ENCODE data around the gene CCNDBP1. TPM values are rescaled to one million over a fixed set of nuclear protein-coding genes. Genes with fewer than 3 reads are reported as not detected.
"Not testable (repeated sequence)": the region's sequence is repeated elsewhere in the genome, so short reads cannot be mapped to it uniquely, and the experiment has no call there.

The CCNDBP1 gene
- polyA plus RNA-seq, 1 donor: 49.2 TPM

DNA sequence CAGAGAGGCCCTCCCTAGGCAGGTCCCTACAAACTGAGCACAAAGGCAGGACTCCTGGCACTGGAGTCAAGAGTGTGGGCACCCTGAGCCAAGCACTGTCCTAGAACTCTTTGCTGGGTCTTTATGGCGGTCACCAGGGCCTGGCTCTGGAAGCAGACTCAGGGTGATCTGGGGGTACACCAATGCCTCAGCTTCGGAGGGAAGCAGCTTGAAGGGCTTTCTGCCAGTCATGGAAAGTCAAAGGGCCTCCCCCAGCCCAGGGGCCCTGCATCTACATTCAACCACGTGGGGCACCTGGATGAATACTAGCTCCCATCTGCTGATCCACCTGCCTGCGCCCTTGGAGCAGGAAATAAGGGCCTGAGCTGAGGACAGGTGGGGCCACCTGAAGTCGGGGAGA, 28.3 kb downstream of the CCNDBP1 start:
- DNase-seq: no peak

DNA sequence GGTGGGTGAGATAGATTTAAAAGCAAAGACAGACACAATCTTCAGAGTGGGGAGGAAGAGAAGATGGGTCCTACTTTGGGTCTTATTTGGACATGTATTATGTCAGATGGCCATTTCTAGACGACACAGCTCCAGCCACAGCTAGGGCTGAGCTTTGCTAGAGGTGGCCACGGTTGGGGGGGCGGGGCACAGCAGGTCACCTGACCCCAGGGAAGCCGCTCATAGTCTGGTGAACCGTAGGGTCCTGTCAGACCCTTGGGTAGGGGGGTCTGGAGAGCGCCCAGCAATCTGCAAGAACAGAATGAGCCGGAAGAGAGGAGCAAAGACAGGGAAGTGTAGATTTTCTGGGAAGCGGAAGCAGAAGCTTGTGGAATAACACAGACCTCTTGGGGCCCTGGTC, 29.0 kb downstream of the CCNDBP1 start:
- no peak for DNase-seq

- DNase-seq: no peak
Measured at GRCh38 chr15:43214592-43215295, 29.5 kb downstream of the CCNDBP1 start.

DNA sequence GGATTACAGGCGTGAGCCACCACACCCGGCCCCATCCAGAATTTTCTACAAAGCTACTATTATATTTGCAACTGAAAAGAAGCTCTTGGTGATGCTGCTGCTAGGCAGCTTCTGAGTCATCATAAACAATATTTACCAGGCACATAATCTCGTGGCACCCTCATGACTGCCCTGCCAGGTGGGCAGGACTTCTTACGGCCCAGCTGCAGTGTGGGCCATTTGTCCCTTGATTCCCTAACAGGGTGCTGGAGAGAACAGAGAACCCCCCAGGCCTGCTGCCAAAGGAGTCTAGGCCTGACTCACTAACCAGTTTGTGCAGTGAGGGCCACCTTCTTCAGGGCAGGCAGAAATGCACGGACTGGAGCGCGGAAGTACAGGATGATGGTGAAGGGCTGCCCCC, 30.8 kb downstream of the CCNDBP1 start:
- no peak for DNase-seq

- DNase-seq: peak; percentile 14
Measured at GRCh38 chr15:43218908-43219706, 33.9 kb downstream of the CCNDBP1 start.

GRCh38 chr15:43219929-43220928, 35.0 kb downstream of the CCNDBP1 start:
- DNase-seq: no peak

DNA sequence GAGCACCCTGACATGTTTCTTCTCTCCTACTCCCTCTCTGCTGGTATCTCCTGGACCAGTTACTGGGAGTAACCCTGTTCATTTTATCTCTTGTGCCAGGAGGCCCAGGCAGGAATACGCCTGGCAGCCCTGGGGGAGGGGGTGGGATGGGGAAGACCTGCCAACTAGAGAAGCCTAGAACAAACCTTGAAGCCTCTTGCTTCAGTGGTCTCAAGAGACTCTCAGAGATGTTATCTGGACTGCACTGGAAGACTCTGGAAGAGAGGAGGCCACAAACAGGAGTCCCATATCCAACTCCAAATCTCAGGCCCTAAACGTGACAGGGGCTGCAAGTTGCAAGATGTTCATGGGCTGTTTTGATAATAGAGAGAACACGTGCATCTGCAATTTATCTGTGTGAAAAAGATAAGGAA, 35.8 kb downstream of the CCNDBP1 start, which contains the start of gene EPB42:
Gene EPB42 (minus strand): TSS at position 28 of the 413 bp plus-strand sequence. CDS start 193 bp downstream, outside the sequence.
- no peak for DNase-seq

DNA sequence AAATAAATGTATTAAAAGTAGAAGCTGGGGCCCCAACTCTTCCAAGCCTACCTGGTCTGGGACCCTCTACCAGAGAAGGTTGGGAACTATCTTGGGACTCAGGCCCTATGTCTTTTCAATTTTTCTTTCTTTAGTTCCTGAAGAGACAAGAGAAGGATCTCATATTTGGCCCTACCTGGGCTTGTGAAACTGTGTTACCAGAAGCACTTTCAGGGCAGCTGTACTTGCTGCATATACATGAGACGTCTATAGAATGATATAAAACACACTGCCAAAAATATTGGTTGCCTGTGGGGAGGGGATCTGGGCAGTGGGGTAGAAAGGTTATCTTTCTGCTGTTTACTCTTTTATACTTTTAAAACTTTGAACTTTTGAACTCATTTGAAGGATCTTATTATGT, 36.2 kb downstream of the CCNDBP1 start:
- no peak for DNase-seq

GRCh38 chr15:43225201-43225949, 40.2 kb downstream of the CCNDBP1 start:
- peak; percentile 62 for DNase-seq

DNA sequence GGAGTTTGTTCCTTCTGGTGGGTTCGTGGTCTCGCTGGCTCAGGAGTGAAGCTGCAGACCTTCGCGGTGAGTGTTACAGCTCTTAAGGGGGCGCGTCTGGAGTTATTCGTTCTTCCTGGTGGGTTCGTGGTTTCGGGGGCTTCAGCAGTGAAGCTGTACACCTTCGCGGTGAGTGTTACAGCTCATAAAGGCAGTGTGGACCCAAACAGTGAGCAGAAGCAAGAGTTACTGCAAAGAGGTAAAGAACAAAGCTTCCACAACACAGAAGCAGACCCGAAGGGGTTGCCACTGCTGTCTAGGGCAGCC, 40.7 kb downstream of the CCNDBP1 start:
- DNase-seq: not testable (repeated sequence)

DNA sequence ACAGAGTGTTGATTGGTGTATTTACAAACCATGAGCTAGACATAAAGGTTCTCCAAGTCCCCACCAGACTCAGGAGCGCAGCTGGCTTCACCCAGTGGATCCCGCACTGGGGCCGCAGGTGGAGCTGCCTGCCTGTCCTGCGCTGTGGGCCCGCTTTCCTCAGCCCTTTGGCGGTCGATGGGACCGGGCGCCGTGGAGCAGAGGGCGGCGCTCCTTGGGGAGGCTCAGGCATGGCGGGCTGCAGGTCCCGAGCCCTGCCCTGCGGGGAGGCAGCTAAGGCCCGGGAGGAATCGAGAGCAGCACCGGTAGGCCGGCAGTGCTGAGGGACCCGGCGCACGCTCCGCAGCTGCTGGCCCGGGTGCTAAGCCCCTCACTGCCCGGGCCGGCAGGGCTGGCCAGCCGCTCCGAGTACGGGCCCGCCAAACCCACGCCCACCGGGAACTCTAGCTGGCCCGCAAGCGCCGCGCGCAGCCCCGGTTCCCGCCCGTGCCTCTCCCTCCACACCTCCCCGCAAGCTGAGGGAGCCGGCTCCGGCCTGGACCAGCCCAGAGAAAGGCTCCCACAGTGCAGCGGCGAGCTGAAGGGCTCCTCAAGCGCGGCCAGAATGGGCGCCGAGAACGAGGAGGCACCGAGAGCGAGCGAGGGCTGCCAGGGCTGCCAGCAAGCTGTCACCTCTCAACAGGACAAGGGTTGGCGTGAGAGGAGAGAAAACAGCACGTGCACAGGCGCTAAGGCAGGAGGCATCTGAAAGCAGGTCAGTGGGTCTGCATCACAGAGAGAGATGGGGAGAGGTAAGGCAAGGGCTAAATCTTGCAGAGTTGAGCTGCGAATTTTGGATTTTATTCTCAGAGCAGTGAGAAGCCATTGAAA, 41.5 kb downstream of the CCNDBP1 start:
- DNase-seq: no peak

- DNase-seq: no peak
Measured at GRCh38 chr15:43229977-43230376, 44.8 kb downstream of the CCNDBP1 start.

GRCh38 chr15:43230640-43231115, 45.5 kb downstream of the CCNDBP1 start:
- DNase-seq: no peak

DNA sequence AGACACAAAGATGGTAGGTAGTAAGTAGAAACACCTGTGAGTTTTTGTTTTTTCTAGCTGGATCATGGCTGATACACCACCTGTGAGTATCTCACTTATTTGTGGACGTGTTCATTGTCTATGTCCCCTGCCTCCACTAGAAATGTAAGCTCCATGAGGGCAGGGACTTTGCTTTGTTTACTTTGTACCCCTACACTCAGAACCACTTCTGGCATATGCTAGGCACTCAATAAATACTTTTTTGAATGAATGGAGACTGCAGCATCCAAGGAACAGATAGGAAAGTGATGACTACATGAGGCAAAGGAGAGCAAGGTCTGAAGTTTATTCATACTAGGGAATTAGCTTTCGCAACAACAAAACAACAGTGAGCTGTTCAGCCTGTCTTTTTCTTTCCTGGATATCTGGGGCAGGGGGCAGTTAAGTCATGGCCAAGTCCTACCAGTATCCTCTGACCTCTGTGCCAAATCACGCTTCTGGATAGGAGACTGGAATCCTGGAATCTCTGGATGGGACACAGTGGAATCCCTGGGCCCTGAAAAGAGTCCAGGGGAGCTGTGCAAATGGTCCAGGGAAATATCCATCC, 47.2 kb downstream of the CCNDBP1 start:
- DNase-seq: no peak

GRCh38 chr15:43235536-43235935, 50.3 kb downstream of the CCNDBP1 start:
- DNase-seq: no peak

- no peak for DNase-seq
Measured at GRCh38 chr15:43237842-43238470, 52.8 kb downstream of the CCNDBP1 start.

DNA sequence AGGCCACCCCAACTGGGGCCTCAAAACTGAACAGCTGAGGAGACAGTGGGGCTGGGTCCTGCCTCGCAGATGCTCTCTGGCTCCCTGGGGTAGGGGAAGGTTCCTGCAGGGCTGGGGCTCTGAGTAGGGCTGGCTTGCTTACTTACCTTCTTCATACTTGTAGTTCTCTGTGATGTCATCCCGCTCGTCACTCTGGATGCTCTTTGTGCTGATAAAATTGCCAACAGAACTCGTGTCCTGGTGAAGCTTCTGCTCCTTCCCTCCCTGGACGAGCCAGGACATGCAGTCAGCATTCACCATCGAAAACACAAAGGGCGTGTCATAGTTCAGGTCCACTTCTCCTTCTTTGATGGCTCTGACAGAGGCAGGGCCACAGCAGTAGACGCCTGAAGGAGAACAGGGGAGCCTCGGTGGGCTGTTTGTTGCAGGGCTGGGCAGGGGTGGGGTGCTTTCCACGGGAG, 53.5 kb downstream of the CCNDBP1 start:
- no peak for DNase-seq

GRCh38 chr15:43239732-43240491, 54.7 kb downstream of the CCNDBP1 start:
- no peak for DNase-seq

DNA sequence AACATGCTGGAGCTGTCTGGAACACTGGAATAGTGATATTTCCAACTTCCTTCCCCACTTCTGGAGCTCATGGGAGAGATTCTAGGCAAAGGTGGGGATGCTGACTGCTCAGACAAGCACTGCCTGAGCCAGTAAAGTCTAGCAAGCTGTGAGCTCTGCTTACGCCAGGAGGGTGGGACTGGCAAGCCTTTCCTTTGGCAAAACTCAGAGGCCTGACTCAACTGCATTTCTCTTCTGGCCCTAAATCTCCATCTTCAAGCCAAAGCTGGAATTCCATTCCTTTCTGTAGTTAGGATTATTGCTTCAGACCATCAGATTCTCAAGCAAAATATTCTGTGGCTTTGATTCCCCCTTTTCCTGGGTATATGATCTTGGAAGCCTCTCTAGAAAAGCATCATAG, 55.9 kb downstream of the CCNDBP1 start:
- no peak for DNase-seq
